HUES48 (cell line): ENCODE data around the gene CHTF8.

Source experiments
- H3K27ac ChIP-seq: one replicate; pipeline ENCODE4 v1.7.0; 2013; ENCODE audit warnings: low read depth, low read length, inconsistent platforms
- H3K27me3 ChIP-seq: 2 replicates; pipeline ENCODE4 v1.6.1; 2013; ENCODE audit warnings: mild to moderate bottlenecking, low read length; ENCODE audit not compliant: control insufficient read depth, insufficient read depth
- H3K36me3 ChIP-seq: 2 replicates; pipeline ENCODE4 v1.6.1; 2013; ENCODE audit warnings: low read length; ENCODE audit not compliant: control insufficient read depth, insufficient read depth
- H3K4me1 ChIP-seq: 2 replicates; pipeline ENCODE4 v1.6.1; 2013; ENCODE audit warnings: mild to moderate bottlenecking, low read length; ENCODE audit not compliant: control insufficient read depth, insufficient read depth
- H3K4me3 ChIP-seq: 2 replicates; pipeline ENCODE4 v1.5.1; 2013; ENCODE audit warnings: mild to moderate bottlenecking, low read depth, low read length
- H3K9ac ChIP-seq: 2 replicates; pipeline ENCODE4 v1.6.1; 2013; ENCODE audit warnings: mild to moderate bottlenecking, low read depth, low read length, moderate library complexity
- H3K9me3 ChIP-seq: 2 replicates; pipeline ENCODE4 v1.6.1; 2013; ENCODE audit warnings: low read length; ENCODE audit not compliant: control insufficient read depth, insufficient read depth

Gene CHTF8

GRCh38 chr16:69111876-69112230 lies 20.5 kb downstream of the CHTF8 start:
- no peak overlapping the region for H3K27ac ChIP-seq
- no peaks in the 10 kb centered on the region for H3K9me3 ChIP-seq
- peaks cover 15% of the 10 kb centered on the region for H3K4me1 ChIP-seq
- H3K27me3 ChIP-seq: no peaks in the 10 kb centered on the region
- peaks cover 77% of the 10 kb centered on the region for H3K36me3 ChIP-seq
- no peak overlapping the region for H3K4me3 ChIP-seq
- H3K9ac ChIP-seq: no peak overlapping the region

GRCh38 chr16:69111216-69111875 lies 21.0 kb downstream of the CHTF8 start:
- Histone ChIP-seq H3K9me3 (no peaks in the 10 kb centered on the region), H3K9ac (no peak overlapping the region), H3K4me1 (peaks cover 15% of the 10 kb centered on the region), H3K4me3 (no peak overlapping the region), H3K27ac (no peak overlapping the region), H3K36me3 (peaks cover 72% of the 10 kb centered on the region), H3K27me3 (no peaks in the 10 kb centered on the region)

- H3K9me3 ChIP-seq: no peaks in the 10 kb centered on the region
- no peak overlapping the region for H3K9ac ChIP-seq
- H3K4me1 ChIP-seq: peaks cover 15% of the 10 kb centered on the region
- H3K27me3 ChIP-seq: no peaks in the 10 kb centered on the region
- no peak overlapping the region for H3K27ac ChIP-seq
- no peak overlapping the region for H3K4me3 ChIP-seq
- peaks cover 63% of the 10 kb centered on the region for H3K36me3 ChIP-seq
Measured at GRCh38 chr16:69110406-69110805, 22.0 kb downstream of the CHTF8 start.

- H3K27ac ChIP-seq: no peak overlapping the region
- no peaks in the 10 kb centered on the region for H3K9me3 ChIP-seq
- peaks cover 17% of the 10 kb centered on the region for H3K4me1 ChIP-seq
- H3K4me3 ChIP-seq: no peak overlapping the region
- 0 out of 2 replicates have a peak, but pooled peaks cover under 1% of the 10 kb centered on the region for H3K27me3 ChIP-seq
- no peak overlapping the region for H3K9ac ChIP-seq
- H3K36me3 ChIP-seq: peaks cover 56% of the 10 kb centered on the region
Measured at GRCh38 chr16:69109486-69110270, 22.7 kb downstream of the CHTF8 start.

GRCh38 chr16:69108905-69109252 lies 23.5 kb downstream of the CHTF8 start:
- 0 out of 2 replicates have a peak, but pooled peaks cover 2% of the 10 kb centered on the region for H3K27me3 ChIP-seq
- H3K4me1 ChIP-seq: peaks cover 17% of the 10 kb centered on the region
- peak overlapping the region; percentile 89 for H3K4me3 ChIP-seq
- peak overlapping the region; percentile 16 for H3K27ac ChIP-seq
- H3K9ac ChIP-seq: peak overlapping the region; percentile 19; the same call in 1 of the 2 replicates
- H3K36me3 ChIP-seq: peaks cover 48% of the 10 kb centered on the region
- H3K9me3 ChIP-seq: no peaks in the 10 kb centered on the region

GRCh38 chr16:69108064-69108904 lies 24.1 kb downstream of the CHTF8 start:
- H3K27ac ChIP-seq: peak overlapping the region; percentile 79

GRCh38 chr16:69107316-69107962 lies 24.9 kb downstream of the CHTF8 start:
- Histone ChIP-seq H3K9ac (peak overlapping the region; percentile 67), H3K4me3 (peak overlapping the region; percentile 89), H3K27me3 (0 out of 2 replicates have a peak, but pooled peaks cover 2% of the 10 kb centered on the region), H3K9me3 (no peaks in the 10 kb centered on the region), H3K36me3 (peaks cover 35% of the 10 kb centered on the region), H3K4me1 (peaks cover 21% of the 10 kb centered on the region), H3K27ac (peak overlapping the region; percentile 79)

More at GRCh38 chr16:69108064-69108904, 24.1 kb downstream of the CHTF8 start:
- no peaks in the 10 kb centered on the region for H3K9me3 ChIP-seq
- peaks cover 17% of the 10 kb centered on the region for H3K4me1 ChIP-seq
- H3K9ac ChIP-seq: peak overlapping the region; percentile 67
- H3K4me3 ChIP-seq: peak overlapping the region; percentile 89
- H3K27me3 ChIP-seq: 0 out of 2 replicates have a peak, but pooled peaks cover 2% of the 10 kb centered on the region
- H3K36me3 ChIP-seq: peaks cover 42% of the 10 kb centered on the region

DNA sequence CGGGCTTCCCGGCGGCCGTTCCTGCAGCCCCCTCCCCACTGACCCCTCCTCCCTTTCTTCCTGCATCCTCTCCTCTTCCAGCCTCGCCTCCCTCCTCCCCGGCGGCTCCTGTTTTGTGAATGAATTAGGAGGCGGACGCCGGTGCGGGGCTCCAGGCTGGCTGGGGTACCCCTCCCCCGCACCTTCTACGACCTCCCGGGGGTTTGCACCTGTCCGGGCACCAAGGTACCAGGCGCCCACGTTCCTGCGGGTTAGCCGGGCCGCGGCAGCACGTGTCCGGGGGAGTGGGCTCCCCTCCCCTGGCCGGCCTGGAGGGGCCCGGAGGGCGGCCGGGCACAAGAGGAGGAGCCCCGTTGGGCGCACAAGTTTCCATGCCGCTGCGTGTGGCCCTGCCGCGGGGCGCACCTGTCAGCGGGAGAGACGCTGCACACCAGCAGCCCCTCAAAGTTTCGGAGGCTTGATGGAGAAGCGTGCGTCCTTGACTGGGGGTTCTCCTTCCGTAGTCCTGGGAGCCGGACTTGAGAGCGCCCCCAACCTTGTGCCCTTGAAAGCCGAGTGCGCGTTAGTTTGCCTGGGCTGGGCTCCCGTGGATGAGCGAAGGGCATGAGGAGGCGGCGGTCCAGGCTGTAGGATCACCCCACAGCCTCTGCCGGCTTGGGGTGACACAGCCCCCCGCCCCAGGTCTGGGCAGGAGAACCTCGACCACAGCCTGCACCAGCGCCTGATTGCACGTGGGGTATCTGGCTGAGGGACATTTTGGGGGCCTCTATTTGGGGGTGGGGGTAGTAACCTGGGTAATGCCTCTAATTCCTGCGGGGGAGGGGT lies 25.7 kb downstream of the CHTF8 start:
- Histone ChIP-seq H3K4me1 (peaks cover 27% of the 10 kb centered on the region), H3K27ac (peak overlapping the region; percentile 79)

DNA sequence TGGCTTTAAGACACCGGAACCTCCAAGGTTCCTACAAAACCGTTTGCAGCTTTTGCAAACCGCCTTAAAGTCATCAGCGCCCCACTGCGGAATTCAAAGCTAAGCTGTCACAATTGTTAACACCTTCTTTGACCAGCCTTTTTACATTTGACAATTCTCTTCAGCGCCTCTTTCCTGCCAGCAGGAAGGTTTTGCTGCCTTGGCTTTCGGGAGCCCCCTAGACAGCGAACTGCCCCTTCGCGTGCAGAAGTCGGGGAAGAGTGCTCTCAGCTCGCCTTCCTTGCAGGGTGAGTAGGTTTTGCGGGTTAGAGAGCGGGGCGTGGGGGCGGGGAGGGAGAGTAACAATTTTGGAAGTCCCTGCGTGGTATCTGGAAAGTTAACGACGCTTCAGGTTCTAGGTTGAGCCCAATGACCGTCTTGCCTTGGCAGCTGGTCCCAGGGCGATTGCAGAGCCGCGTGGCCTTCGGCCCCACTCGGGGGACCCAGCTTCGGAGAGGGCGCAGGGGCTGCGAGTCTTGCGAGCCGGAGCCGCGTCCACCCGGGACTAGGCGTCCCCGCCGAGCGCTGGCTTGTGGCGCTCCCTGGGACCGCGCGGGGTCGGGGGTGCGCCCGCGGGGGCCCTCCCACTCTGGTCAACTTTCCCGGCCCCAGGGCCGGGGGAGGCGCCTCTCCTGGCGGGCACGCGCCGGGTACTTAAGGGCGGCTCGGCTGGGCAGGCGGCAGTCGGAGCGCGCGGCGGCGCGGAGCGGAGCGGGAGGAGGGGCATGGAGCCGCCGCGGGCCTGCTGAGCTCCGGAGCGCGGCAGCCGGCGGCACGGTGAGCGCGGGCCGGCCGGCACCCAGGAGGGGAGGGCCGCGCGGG lies 26.7 kb downstream of the CHTF8 start, which contains the start of gene HAS3:
TSS of gene HAS3 (plus strand) at position 153 of the 861 bp plus-strand sequence. CDS start 3,743 bp downstream, outside the sequence.
- H3K27me3 ChIP-seq: 0 out of 2 replicates have a peak, but pooled peaks cover 2% of the 10 kb centered on the region
- H3K4me3 ChIP-seq: peak within 1 kb of the TSS; percentile 89
- peaks cover 32% of the 10 kb centered on the region for H3K4me1 ChIP-seq
- H3K9me3 ChIP-seq: no peaks in the 10 kb centered on the region
- H3K27ac ChIP-seq: peak within 1 kb of the TSS; percentile 86
- H3K36me3 ChIP-seq: peaks cover 18% of the 10 kb centered on the region
- peak within 1 kb of the TSS; percentile 57; the same call in 1 of the 2 replicates for H3K9ac ChIP-seq

More for the DNA sequence above, 25.7 kb downstream of the CHTF8 start:
- H3K9ac ChIP-seq: peak overlapping the region; percentile 57
- H3K9me3 ChIP-seq: no peaks in the 10 kb centered on the region
- 0 out of 2 replicates have a peak, but pooled peaks cover 2% of the 10 kb centered on the region for H3K27me3 ChIP-seq
- peak overlapping the region; percentile 89 for H3K4me3 ChIP-seq
- H3K36me3 ChIP-seq: peaks cover 27% of the 10 kb centered on the region
